ENCODE measurements around the gene DCTN1. TPM values are rescaled to one million over a fixed set of nuclear protein-coding genes. Genes with fewer than 3 reads are reported as not detected.
"Not testable (repeated sequence)": the region's sequence is repeated elsewhere in the genome, so short reads cannot be mapped to it uniquely, and the experiment has no call there.

Gene DCTN1
- polyA plus RNA-seq, 4 donors: 112 to 156 (median 146) TPM

DNA sequence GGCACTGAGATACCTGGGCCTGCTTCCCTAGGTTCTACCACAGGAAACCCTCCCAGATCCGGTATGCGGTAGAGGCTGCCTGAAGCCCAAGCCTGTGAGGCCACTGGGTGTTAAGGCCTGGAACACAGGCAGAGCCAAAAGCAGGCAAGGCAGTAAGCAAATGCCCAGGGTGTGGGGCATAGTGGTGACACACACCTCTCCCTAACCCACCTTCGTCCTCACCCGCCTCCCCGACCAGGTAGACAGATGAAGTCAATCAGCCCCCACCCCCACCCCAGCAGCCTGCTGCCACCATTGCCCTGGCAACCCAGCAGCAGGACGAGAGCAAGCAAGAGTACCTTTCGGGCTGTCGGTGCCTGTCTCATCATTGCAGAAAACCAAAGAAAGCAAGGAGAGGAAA lies 6.1 kb downstream of the DCTN1 start:
- DNase-seq (ENCODE audit: low read depth in 4 of 4, low spot score in 3 of 4): no peak

DNA sequence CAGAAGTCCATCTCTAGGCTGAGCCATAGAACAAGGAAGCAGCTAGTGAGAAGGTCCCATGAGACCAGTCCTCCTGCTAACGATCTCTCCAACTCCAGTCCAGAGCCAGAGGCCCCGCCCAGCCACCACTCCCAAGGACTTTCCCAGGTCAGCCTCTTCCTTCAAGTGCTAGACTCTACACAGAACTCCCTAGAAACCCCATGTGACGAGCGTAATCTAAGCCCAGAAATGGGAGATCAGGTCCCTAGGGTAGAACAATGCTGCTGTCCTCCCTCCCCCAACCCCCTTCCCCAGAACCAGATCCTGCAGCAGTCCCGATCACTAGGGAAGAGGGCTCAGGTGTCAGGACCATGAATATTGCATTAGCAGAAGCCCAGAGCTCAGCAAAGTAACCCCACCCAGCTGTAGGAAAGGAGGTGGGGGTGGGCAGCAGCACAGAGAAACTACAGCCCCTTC lies 6.9 kb downstream of the DCTN1 start:
- no peak for DNase-seq (ENCODE audit: low read depth in 4 of 4, low spot score in 3 of 4)

- DNase-seq (ENCODE audit: low read depth in 4 of 4, low spot score in 3 of 4): no peak
Measured at GRCh38 chr2:74372674-74373073, 7.4 kb downstream of the DCTN1 start.

DNA sequence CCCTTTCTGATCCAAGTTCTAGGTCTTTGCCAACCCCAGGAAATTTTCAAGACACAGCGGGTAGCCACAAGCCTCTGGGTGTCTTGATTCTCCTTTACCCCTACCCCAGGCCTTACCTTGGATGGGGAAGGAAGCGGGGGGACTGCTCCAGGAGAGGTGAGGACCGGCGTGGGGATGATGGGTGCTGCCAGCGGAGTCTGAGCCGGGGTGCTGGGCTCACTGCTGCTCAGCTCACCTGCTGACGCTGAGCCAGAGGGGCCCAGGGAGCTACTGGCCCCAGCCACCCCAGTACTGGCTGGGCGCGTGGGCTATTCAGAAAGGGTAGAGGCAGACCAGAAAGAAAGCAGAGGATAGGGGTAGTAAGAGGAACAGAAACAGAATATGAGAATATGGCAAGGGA lies 8.7 kb downstream of the DCTN1 start:
- no peak for DNase-seq (ENCODE audit: low read depth in 4 of 4, low spot score in 3 of 4)

- no peak for DNase-seq (ENCODE audit: low read depth in 4 of 4, low spot score in 3 of 4)
Measured at GRCh38 chr2:74369976-74370375, 10.1 kb downstream of the DCTN1 start.

- DNase-seq (ENCODE audit: low read depth in 4 of 4, low spot score in 3 of 4): no peak
Measured at GRCh38 chr2:74368499-74368898, 11.6 kb downstream of the DCTN1 start.

DNA sequence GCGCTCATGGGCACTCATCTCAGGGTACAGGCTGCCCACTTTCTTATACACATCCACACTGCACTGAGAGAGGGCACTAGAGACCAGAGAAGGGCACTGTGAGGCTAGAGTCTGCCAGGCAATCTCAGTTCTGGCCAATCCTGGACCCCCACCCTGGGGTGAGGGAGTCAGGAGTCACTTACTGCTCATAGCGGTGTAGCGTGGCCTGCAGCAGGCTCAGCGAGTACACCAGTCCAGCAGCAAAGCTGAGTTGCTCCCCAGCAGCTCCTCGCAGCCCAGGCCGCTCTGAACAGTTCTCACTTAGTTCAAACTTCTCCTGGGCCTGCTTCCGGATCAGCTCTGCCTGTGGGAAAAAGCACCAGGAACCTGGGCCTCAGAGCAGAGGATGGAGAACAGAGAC lies 12.3 kb downstream of the DCTN1 start:
- DNase-seq (ENCODE audit: low read depth in 4 of 4, low spot score in 3 of 4): no peak

GRCh38 chr2:74366036-74366435 lies 14.1 kb downstream of the DCTN1 start:
- DNase-seq (ENCODE audit: low read depth in 4 of 4, low spot score in 3 of 4): no peak

- no peak for DNase-seq (ENCODE audit: low read depth in 4 of 4, low spot score in 3 of 4)
Measured at GRCh38 chr2:74364533-74365505, 15.3 kb downstream of the DCTN1 start.

DNA sequence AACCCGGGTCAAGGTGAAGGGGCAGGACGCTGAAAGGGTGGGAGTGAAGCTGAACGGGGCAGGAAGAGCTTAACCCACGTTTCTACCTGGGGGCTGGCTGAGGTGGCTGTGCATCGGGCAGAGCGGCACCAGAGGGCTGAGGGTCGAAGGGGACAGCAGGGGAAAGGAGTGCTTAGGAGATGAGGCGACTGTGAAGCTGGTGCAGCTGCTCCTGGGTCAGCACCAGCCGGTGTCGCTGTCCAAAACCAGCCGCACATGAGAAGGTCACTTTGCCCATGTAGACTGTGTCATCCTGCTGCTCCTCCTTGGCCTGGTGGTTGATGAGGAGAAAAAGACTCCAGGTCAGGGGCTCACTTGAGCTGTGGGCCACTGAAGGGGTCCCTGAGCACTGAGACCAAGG lies 18.8 kb downstream of the DCTN1 start:
- no peak for DNase-seq (ENCODE audit: low read depth in 4 of 4, low spot score in 3 of 4)

GRCh38 chr2:74357627-74358026 lies 22.5 kb downstream of the DCTN1 start:
- no peak for DNase-seq (ENCODE audit: low read depth in 4 of 4, low spot score in 3 of 4)

- DNase-seq (ENCODE audit: low read depth in 4 of 4, low spot score in 3 of 4): no peak
Measured at GRCh38 chr2:74349889-74350288, 30.2 kb downstream of the DCTN1 start.

DNA sequence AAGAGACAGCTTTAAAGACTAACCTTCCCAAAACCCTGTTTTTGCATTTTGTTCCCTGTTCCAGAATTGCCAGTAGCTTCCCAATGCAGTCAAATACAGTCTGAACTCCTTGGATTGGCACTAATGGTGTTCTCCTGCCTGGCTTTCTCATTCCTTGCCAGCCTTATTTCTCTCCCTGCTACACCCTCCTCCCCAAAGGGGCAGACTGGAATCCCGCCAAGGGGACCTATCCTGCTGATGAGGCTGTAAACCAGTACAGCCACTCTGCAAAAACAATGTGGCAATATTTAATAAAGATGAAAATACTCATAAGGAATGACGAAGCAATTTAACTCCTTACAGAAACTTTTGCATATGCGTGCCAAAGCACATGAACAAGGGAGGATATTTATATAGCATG lies 32.4 kb downstream of the DCTN1 start:
- DNase-seq (ENCODE audit: low read depth in 4 of 4, low spot score in 3 of 4): no peak

DNA sequence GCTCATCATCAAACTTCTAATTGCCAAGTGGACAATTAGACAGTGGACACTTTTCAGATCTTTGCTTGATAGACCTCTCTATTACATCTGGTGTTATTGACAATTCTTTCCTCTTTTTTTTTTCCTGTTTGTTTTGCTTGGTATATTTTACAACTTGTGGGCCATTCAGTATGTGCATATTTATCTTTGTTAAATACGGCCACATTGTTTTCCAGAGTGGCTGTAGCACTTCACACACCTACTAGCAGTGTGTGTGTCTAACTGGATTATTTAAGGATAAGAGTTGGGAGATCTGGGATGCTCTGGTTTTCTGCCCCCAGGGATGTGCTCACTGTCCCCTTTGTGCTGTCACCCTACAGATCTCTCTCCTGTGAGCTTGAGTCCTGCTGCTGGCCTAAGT lies 32.8 kb downstream of the DCTN1 start:
- DNase-seq (ENCODE audit: low read depth in 4 of 4, low spot score in 3 of 4): no peak

- no peak for DNase-seq (ENCODE audit: low read depth in 4 of 4, low spot score in 3 of 4)
Measured at GRCh38 chr2:74345272-74345943, 34.7 kb downstream of the DCTN1 start.

GRCh38 chr2:74343316-74343715 lies 36.8 kb downstream of the DCTN1 start, which contains the start of gene SLC4A5:
Gene SLC4A5, minus strand, starts transcription at chr2:74343416. Its CDS starts 28,393 bp downstream, at chr2:74315023.
- DNase-seq (ENCODE audit: low read depth in 4 of 4, low spot score in 3 of 4): no peak

DNA sequence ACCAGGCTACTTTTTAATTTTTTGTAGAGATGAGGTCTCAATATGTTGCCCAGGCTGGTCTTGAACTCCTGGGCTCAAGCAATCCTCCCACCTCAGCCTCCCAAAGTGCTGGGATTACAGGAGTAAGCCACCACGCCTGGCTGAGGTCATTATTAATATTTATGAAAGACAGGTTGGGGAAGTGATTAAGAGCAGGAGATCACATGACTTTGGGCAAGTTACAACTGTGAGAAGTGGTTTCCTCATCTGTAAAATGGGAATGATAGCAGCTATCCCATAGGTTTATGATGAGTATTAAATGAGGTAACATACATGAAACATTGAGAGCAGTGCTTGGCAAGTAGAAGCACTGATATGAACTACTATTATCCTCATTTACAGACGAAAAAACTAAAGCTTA lies 43.9 kb downstream of the DCTN1 start:
- not testable (repeated sequence) for DNase-seq (ENCODE audit: low read depth in 4 of 4, low spot score in 3 of 4)

DNA sequence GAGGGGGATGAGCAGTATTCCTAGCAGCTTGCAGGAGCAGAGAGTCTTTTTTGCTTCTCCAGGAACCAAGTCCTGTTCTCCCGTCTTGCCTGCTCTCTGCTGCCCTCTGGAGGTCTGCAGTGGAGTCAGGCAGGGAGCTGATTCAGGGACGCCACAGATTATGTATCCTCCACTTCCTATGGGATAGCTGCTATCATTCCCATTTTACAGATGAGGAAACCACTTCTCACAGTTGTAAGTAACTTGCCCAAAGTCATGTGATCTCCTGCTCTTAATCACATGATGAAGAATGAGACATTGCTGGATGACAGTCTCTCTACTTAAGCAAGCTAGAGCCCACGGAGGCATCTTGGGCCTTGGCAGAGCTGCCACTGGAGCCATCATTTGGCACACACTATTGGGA lies 45.2 kb downstream of the DCTN1 start:
- DNase-seq (ENCODE audit: low read depth in 4 of 4, low spot score in 3 of 4): peak; percentile 33 to 56 (median 44)

GRCh38 chr2:74333896-74334586 lies 46.1 kb downstream of the DCTN1 start:
- no peak for DNase-seq (ENCODE audit: low read depth in 4 of 4, low spot score in 3 of 4)

DNA sequence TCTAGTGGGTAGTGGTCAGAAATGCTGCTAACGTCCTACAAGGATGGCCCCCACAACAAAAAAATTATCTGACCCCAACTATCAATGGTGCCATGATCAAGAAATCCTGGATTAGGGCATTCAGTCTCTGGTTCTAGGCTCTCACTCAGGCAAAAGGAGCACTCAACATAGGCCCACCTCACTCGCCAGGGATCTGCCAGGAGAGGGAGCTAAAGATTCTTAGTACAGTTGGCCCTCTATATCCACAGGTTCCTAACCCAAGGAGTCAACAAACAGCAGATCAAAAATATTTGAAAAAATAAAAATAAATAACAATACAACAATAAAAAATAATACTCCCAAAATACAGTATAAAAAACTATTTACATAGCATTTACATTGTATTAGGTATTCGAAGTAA lies 46.9 kb downstream of the DCTN1 start:
- no peak for DNase-seq (ENCODE audit: low read depth in 4 of 4, low spot score in 3 of 4)

DNA sequence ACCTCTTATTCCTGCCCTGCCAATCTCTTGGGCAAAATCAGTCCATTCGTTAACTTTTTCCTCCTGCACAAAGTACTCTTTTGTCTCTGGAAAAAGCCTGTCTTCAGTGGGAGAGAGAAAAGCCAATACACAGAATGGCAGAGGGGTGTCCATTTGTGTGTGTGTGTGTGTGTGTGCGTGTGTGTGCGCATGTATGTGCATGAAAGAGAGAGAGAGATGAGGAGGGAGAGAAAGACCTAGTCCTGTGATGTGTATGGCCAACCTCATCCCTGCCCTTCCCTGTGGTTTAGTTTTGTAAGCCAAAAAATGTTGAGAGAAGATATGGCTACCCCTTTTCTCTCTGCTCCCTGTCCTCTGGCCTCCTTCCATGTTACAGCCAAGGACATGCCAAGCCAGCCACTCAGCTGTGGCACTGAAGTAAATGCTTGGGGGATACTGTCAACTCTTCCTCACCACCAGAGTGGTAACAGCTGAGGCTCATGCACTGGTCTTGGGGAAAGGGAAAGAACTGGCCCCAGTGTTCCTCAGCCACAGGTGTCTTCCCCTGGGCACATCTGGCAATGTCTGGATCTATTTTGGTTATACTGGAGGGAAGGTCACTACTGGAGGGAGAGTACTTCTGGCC lies 47.4 kb downstream of the DCTN1 start:
- DNase-seq (ENCODE audit: low read depth in 4 of 4, low spot score in 3 of 4): no peak
